ENCODE data around the gene FGFRL1. TPM values are rescaled to one million over a fixed set of nuclear protein-coding genes. Genes with fewer than 3 reads are reported as not detected.

Gene FGFRL1, protein sequence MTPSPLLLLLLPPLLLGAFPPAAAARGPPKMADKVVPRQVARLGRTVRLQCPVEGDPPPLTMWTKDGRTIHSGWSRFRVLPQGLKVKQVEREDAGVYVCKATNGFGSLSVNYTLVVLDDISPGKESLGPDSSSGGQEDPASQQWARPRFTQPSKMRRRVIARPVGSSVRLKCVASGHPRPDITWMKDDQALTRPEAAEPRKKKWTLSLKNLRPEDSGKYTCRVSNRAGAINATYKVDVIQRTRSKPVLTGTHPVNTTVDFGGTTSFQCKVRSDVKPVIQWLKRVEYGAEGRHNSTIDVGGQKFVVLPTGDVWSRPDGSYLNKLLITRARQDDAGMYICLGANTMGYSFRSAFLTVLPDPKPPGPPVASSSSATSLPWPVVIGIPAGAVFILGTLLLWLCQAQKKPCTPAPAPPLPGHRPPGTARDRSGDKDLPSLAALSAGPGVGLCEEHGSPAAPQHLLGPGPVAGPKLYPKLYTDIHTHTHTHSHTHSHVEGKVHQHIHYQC
- total RNA-seq: 22.2 TPM
- long read RNA-seq, transcript FGFRL1-205 (7 exons, 2,304 nt): major isoform, 12 of 38 reads
- long read RNA-seq, partial matches to known transcripts: 19 of 38 reads
- long read RNA-seq, other reads (novel, unspliced or antisense): 6 of 38 reads

DNA sequence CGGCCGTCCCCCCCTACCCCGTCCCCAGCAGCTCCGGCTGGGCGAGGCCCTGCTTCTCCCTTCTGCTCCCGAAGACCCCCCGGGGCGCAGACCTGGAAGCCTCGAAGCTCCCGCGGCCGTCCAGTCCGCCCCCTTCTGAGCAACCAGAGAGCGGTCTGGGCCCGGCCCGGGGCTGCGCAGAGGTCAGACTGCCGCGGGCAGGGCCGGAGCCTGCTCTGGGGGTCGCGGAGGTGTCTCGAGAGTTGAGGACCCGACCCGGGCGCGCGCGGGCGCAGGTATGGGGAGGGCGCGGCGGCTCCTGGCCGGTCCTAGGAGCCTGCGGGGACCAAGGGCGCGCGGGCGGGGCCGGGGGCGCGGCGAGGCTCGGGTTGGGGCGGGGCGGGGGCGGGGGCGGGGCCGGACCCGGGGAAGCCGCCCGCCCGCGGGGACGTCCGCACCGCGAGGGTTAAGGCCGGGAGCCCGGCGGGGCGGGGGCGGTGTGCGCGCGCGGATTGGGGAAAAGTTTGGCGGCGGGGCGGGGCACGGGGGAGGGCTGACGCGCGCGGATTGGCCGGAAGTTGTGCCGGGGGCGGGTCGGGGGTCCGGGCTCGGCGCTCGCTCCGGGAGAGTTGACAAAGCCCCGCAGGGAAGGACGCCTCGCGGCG lies at the start of gene FGFRL1:
Gene FGFRL1 (plus strand): TSS at position 605 of the 644 bp plus-strand sequence. CDS start 860 bp downstream, outside the sequence.
- DNase-seq (peak; percentile 95), ATAC-seq (ENCODE audit: poor library complexity) (peak; percentile 73)
- intact Hi-C loops (cut with DNase I): no loop called here

DNA sequence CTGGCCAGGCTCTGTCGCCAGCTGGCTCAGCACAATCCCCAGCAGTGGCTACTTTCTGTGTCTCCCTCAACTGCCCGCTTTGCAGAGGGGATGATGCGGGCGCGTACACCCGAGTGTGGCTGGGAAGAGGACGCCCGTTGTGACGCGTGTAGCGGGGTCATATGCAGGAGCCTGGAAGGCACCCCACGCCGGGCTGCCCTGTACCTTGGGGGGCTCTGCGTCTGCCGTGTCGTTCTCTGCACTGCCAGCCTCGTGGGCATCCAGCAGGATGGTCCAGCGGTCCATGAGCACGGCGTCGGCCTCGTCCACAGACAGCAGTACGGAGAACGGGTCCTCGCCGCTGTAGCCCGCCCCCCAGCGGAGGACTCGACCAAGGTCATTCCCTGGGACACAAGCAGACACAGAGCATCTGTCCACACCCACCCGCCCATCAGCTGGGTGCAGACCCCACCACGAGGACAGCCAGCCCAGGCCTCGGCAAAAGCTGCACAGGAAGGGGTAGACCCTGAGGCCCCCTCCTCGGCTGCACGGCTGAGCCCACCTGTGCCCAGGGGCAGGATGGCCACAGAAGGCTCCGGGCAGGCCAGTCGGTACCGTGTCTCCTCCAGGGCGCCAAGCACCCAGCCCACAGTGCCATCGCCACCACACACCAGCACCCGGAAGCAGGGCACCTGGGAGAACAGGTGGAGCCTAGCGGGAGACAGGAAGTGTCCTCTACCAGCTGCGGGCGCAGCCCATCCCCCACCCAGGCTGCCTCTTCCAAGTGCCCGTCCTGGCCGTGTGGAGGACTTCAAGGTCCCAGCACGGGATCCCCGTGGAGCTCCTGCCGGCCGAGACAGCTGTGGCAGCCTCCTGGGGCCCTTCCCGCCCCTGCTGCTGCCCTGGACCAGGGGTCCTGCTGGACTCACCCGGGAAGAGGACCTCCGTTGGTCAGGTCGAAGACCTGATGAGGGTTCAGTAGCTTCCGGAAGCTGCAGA lies 48.9 kb upstream of the FGFRL1 start:
- DNase-seq (peak; percentile 43), ATAC-seq (ENCODE audit: poor library complexity) (no peak)
- intact Hi-C loops (cut with DNase I): no loop called here

GRCh38 chr4:963276-964225 lies 47.9 kb upstream of the FGFRL1 start:
- intact Hi-C loops (cut with DNase I): no loop called here
- DNase-seq (peak; percentile 33), ATAC-seq (ENCODE audit: poor library complexity) (no peak)

DNA sequence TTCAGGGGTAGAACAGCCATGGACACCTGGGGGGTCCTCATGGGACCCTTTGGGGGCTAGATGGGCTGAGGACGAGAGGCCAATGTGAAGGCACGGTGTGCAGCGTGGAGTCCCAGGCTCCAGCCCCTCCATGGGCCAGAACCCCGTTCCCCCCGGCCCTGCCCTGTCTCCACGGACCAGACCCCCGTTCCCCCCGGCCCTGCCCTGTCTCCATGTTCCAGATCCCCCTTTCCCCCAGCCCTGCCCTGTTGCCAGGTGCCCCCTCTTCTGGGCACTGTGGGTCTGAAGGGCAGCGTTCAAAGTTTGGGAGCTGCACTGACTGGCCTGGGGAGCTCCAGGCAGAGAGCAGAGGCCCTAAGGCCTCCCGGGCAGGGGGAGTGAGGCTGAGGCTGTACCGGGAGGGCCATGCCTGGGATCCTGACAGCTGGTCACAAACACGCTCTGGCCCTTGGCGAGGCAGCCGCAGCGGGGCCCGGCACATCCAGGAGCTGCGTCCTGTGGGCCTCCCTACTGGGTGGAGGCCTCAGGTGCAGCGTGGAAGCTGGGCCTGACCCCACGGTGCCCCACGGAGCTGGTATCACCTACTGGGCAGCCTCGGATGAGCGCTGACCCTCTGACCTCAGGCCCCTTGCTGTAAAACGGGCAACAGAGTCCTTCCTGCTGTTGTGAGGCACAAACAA lies 46.9 kb upstream of the FGFRL1 start:
- intact Hi-C loops (cut with DNase I): no loop called here
- ATAC-seq (ENCODE audit: poor library complexity) (no peak), DNase-seq (no peak)

- ATAC-seq (ENCODE audit: poor library complexity) (no peak), DNase-seq (no peak)
- intact Hi-C loops (cut with DNase I): no loop called here
Measured at GRCh38 chr4:965048-965765, 46.2 kb upstream of the FGFRL1 start.

GRCh38 chr4:965766-966134 lies 45.7 kb upstream of the FGFRL1 start:
- DNase-seq (no peak), ATAC-seq (ENCODE audit: poor library complexity) (no peak)
- intact Hi-C loops (cut with DNase I): no loop called here

- intact Hi-C loops (cut with DNase I): no loop called here
- ATAC-seq (ENCODE audit: poor library complexity) (no peak), DNase-seq (no peak)
Measured at GRCh38 chr4:966266-967112, 44.9 kb upstream of the FGFRL1 start.

- ATAC-seq (ENCODE audit: poor library complexity): peak; percentile 8
- intact Hi-C loops (cut with DNase I): no loop called here
- no peak for DNase-seq
Measured at GRCh38 chr4:967113-968104, 44.0 kb upstream of the FGFRL1 start.

DNA sequence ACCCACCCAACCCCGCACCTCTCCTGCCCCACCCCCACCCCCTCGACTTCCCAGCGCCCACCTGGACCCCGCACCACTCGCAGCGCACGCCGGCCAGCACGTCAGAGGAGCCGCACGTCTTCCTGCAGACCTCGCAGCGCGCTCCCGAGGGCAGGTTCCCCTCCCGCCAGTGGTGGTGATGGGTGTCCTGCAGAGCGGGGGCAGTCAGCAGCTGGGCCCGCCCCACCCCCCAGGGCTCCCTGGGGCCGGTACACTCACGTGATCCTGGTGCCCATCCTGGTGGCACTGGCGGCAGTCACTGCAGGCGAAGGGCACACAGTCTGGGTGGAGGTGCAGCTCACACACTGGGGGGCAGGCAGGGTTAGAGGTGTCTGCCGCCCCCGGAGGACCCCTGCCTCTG lies 43.2 kb upstream of the FGFRL1 start:
- no peak for DNase-seq
- intact Hi-C loops (cut with DNase I): no loop called here

DNA sequence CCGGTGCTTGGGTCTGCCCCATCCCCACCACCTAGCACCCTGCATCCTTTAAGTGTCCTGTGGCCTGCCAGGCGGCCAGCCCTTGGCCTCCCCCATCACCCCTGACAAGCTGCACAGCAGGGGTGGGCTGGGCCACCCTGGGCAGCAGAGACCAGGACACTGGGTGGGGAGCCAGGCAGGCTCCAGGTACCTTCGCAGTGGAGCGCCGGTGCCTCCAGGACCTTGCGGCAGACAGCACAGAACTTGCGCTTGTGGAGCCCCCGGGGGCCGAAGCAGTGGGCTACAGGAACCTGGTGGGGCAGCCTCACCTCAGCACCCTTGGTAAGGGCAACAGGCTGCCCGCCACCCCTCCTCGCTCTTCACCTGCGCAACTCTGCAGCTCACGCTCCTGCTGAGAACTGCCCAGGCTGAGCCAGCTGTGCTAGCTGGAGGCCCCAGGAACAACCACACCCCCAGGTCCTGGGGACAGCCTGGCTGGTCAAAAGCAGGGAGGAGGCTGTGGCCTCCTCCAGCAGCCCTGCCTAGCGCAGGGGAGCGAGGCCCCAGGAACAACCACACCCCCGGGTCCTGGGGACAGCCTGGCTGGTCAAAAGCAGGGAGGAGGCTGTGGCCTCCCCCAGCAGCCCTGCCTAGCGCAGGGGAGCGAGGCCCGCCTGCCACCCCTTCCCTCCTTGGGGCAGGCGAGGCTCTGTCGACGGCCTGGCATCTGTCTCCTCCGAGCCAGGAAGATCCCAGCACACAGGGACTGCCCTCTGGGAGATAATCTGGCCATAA lies 42.6 kb upstream of the FGFRL1 start:
- intact Hi-C loops (cut with DNase I): no loop called here
- ATAC-seq (ENCODE audit: poor library complexity) (no peak), DNase-seq (no peak)

More for the DNA sequence above, 43.2 kb upstream of the FGFRL1 start:
- no peak for ATAC-seq (ENCODE audit: poor library complexity)

GRCh38 chr4:970046-970745 lies 41.2 kb upstream of the FGFRL1 start:
- intact Hi-C loops (cut with DNase I): no loop called here
- ATAC-seq (ENCODE audit: poor library complexity): no peak

DNA sequence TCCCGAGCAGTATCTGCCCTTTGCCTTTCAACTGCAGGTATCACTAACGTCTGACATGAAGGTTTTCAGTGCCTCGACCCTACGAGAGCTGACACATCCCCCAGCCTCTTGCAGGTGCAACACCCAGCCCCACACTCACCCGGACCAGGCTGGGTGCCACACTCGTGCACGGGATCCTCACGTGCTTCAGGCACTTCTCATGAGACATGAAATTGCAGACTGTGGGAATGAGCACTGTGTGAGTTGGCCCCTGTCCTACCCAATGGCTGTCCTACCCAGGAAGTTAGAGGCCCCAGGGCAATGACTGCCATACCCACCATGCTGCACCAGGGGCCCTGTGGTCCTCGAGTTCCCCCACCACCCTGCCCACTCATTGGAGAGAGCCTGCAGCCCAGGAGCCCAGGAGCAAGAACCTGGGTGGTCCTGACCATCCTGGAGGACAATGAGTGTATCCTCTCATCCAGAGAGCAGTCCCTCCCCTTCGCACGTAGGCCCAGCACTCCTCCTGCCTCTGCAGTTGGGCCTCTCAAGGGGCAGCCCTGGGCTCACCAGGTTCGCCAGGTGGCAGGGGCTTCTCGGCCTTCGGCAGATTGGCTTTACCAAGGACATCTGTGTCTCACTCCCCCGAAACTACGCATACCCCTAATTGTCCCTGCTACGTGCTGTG lies 40.4 kb upstream of the FGFRL1 start:
- intact Hi-C loops (cut with DNase I): no loop called here
- ATAC-seq (ENCODE audit: poor library complexity): no peak
- DNase-seq: no peak

More at GRCh38 chr4:970046-970745, 41.2 kb upstream of the FGFRL1 start:
- DNase-seq: no peak

Measured in Right ventricle myocardium superior (tissue), 1 donor.